Measurements from ENCODE around the gene PSMC4. TPM values are rescaled to one million over a fixed set of nuclear protein-coding genes. Genes with fewer than 3 reads are reported as not detected.

PSMC4 gene
- polyA plus RNA-seq, 1 of the 3 experiments (the other 2 are of a cell fraction) = 173 TPM

GRCh38 chr19:39941615-39942365, 29.2 kb upstream of the PSMC4 start:
- no peaks in the 10 kb centered on the region for H3K9me3 ChIP-seq
- H3K79me2 ChIP-seq (ENCODE audit: insufficient read depth) = no peaks in the 10 kb centered on the region
- ChIA-PET CTCF (no interaction called here), POLR2A (no interaction called here)
- H3K4me2 ChIP-seq = no peak overlapping the region
- TF ChIP-seq FOSL2 (IDR thresholded peaks at IDR 0.05; ENCODE audit: borderline replicate concordance, low read depth) (no peak), GATA2 (CRISPR knock-in tag; IDR thresholded peaks at IDR 0.05) (peak; percentile 33; the same call in 1 of the 2 replicates)
- no peak overlapping the region for H2AFZ ChIP-seq (ENCODE audit: low read depth)
- H3F3A ChIP-seq (replicated peaks; ENCODE audit: insufficient read depth) = no peaks in the 10 kb centered on the region
- no peak overlapping the region for H3K9ac ChIP-seq
- no peaks in the 10 kb centered on the region for H4K20me1 ChIP-seq (ENCODE audit: insufficient read depth)
- no peak overlapping the region for H3K4me3 ChIP-seq (ENCODE audit: low read depth in 2 of 2, low read length in 1 of 2)
- H3K27me3 ChIP-seq (ENCODE audit: insufficient read depth) = no peaks in the 10 kb centered on the region
- H3K27ac ChIP-seq (ENCODE audit: low read depth in 2 of 2, low read length in 1 of 2) = no peak overlapping the region
- WGBS (ENCODE audit: low lambda C conversion rate) = 29% methylated on average over 5 of the region's 5 CpGs
- no peaks in the 10 kb centered on the region for H3K36me3 ChIP-seq (replicated peaks in 1 of 2; ENCODE audit: control insufficient read depth in 1 of 2, insufficient read depth in 2 of 2, low read length in 1 of 2)
- no peak for DNase-seq
- H3K4me1 ChIP-seq (ENCODE audit: control insufficient read depth in 1 of 2, insufficient read depth in 2 of 2, low read depth in 1 of 2, low read length in 1 of 2) = no peaks in the 10 kb centered on the region; a peak in 2 of 4 replicates
- H3K9me2 ChIP-seq = no peaks in the 10 kb centered on the region

- DNase-seq = no peak
- 31% methylated on average over 4 of the region's 4 CpGs for WGBS (ENCODE audit: low lambda C conversion rate)
- H3F3A ChIP-seq (replicated peaks; ENCODE audit: insufficient read depth) = no peaks in the 10 kb centered on the region
- H3K9me3 ChIP-seq = no peaks in the 10 kb centered on the region
- H4K20me1 ChIP-seq (ENCODE audit: insufficient read depth) = no peaks in the 10 kb centered on the region
- H3K9me2 ChIP-seq = no peaks in the 10 kb centered on the region
- no peak for TF ChIP-seq RXRA (IDR thresholded peaks at IDR 0.05; ENCODE audit: borderline replicate concordance, low read depth)
- TF ChIP-seq CHD2 (IDR thresholded peaks at IDR 0.05; ENCODE audit: low read length, partially characterized antibody) = no peak
- no peak for TF ChIP-seq RAD21 (IDR thresholded peaks at IDR 0.05; ENCODE audit: low read length)
- no peak for TF ChIP-seq NRF1 (IDR thresholded peaks at IDR 0.05; ENCODE audit: low read depth, low read length)
- TF ChIP-seq GABPA (IDR thresholded peaks at IDR 0.05; ENCODE audit: low read depth) = no peak
- TF ChIP-seq FOXJ3 (CRISPR knock-in tag; IDR thresholded peaks at IDR 0.05) = no peak
- POLR2A ChIA-PET = no interaction called here
- H3K9ac ChIP-seq = no peak overlapping the region
- H3K4me1 ChIP-seq (ENCODE audit: control insufficient read depth in 1 of 2, insufficient read depth in 2 of 2, low read depth in 1 of 2, low read length in 1 of 2) = no peaks in the 10 kb centered on the region; a peak in 2 of 4 replicates
- no peaks in the 10 kb centered on the region for H3K36me3 ChIP-seq (replicated peaks in 1 of 2; ENCODE audit: control insufficient read depth in 1 of 2, insufficient read depth in 2 of 2, low read length in 1 of 2)
- no peak overlapping the region for H3K27ac ChIP-seq (ENCODE audit: low read depth in 2 of 2, low read length in 1 of 2)
- H3K4me3 ChIP-seq (ENCODE audit: low read depth in 2 of 2, low read length in 1 of 2) = no peak overlapping the region
- H3K27me3 ChIP-seq (ENCODE audit: insufficient read depth) = no peaks in the 10 kb centered on the region
- no peak overlapping the region for H2AFZ ChIP-seq (ENCODE audit: low read depth)
- no peaks in the 10 kb centered on the region for H3K79me2 ChIP-seq (ENCODE audit: insufficient read depth)
- H3K4me2 ChIP-seq = no peak overlapping the region
- CTCF ChIA-PET = no interaction called here
These were observed 28.6 kb upstream of the PSMC4 start for GRCh38 chr19:39942366-39942730.

DNA sequence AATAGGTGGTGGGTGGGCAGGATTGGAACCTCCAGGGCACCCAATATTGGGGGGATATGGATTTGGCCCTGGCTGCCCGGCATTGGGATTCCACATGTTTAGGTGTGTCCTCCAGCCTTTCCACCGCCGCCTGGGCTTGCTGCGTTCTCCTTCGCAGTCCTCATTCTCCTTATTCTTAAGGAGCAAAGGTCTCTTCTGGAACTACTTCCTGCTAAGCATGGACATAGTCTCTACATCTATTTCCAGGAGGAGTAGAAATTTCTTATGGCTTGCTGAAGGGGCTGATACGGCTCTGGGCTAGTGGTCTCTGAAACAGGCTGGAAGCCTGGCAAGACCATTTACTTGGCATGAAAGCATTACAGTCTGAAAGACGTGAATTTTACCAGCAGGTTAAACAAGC, 27.4 kb upstream of the PSMC4 start:
- no peak for DNase-seq
- Histone ChIP-seq H3K9ac (no peak overlapping the region), H3K4me1 (ENCODE audit: control insufficient read depth in 1 of 2, insufficient read depth in 2 of 2, low read depth in 1 of 2, low read length in 1 of 2) (no peaks in the 10 kb centered on the region; a peak in 2 of 4 replicates), H3K4me2 (no peak overlapping the region), H4K20me1 (ENCODE audit: insufficient read depth) (no peaks in the 10 kb centered on the region), H3K36me3 (replicated peaks in 1 of 2; ENCODE audit: control insufficient read depth in 1 of 2, insufficient read depth in 2 of 2, low read length in 1 of 2) (no peaks in the 10 kb centered on the region), H3K9me3 (no peaks in the 10 kb centered on the region), H3K27ac (ENCODE audit: low read depth in 2 of 2, low read length in 1 of 2) (no peak overlapping the region), H3K79me2 (ENCODE audit: insufficient read depth) (no peaks in the 10 kb centered on the region), H3K27me3 (ENCODE audit: insufficient read depth) (no peaks in the 10 kb centered on the region), H2AFZ (ENCODE audit: low read depth) (no peak overlapping the region), H3K9me2 (no peaks in the 10 kb centered on the region), H3F3A (replicated peaks; ENCODE audit: insufficient read depth) (no peaks in the 10 kb centered on the region), H3K4me3 (ENCODE audit: low read depth in 2 of 2, low read length in 1 of 2) (no peak overlapping the region)
- WGBS (ENCODE audit: low lambda C conversion rate) = 71% methylated on average over 7 of the region's 7 CpGs
- ChIA-PET CTCF (no interaction called here), POLR2A (no interaction called here)
- TF ChIP-seq FOXM1 (IDR thresholded peaks at IDR 0.05; ENCODE audit: low read depth) = no peak
- TF ChIP-seq MEF2A (IDR thresholded peaks at IDR 0.05; ENCODE audit: borderline replicate concordance, low read depth) = no peak
- no peak for TF ChIP-seq IRF3 (IDR thresholded peaks at IDR 0.05; ENCODE audit: low read depth, low read length)
- TF ChIP-seq, protein P1, sequence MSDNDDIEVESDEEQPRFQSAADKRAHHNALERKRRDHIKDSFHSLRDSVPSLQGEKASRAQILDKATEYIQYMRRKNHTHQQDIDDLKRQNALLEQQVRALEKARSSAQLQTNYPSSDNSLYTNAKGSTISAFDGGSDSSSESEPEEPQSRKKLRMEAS (IDR thresholded peaks at IDR 0.05; ENCODE audit: low read depth) = no peak
- TF ChIP-seq EP300 (IDR thresholded peaks at IDR 0.05; ENCODE audit: borderline replicate concordance in 1 of 2, low read depth in 1 of 2, low read length in 1 of 2) = no peak
- no peak for TF ChIP-seq RAD21 (IDR thresholded peaks at IDR 0.05; ENCODE audit: low read length)
- no peak for TF ChIP-seq TCF12 (IDR thresholded peaks at IDR 0.05)
- no peak for TF ChIP-seq USF1 (IDR thresholded peaks at IDR 0.05; ENCODE audit: borderline replicate concordance, low read depth)
- TF ChIP-seq YY1 (IDR thresholded peaks at IDR 0.05; ENCODE audit: low read depth) = no peak
- TF ChIP-seq, protein P2, sequence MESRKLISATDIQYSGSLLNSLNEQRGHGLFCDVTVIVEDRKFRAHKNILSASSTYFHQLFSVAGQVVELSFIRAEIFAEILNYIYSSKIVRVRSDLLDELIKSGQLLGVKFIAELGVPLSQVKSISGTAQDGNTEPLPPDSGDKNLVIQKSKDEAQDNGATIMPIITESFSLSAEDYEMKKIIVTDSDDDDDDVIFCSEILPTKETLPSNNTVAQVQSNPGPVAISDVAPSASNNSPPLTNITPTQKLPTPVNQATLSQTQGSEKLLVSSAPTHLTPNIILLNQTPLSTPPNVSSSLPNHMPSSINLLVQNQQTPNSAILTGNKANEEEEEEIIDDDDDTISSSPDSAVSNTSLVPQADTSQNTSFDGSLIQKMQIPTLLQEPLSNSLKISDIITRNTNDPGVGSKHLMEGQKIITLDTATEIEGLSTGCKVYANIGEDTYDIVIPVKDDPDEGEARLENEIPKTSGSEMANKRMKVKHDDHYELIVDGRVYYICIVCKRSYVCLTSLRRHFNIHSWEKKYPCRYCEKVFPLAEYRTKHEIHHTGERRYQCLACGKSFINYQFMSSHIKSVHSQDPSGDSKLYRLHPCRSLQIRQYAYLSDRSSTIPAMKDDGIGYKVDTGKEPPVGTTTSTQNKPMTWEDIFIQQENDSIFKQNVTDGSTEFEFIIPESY (IDR thresholded peaks at IDR 0.05; ENCODE audit: borderline replicate concordance, low read depth) = no peak
- TF ChIP-seq RCOR1 (IDR thresholded peaks at IDR 0.05; ENCODE audit: low read length) = no peak
- TF ChIP-seq SIN3A (IDR thresholded peaks at IDR 0.05; ENCODE audit: borderline replicate concordance, low read depth, low read length) = no peak
- TF ChIP-seq MXI1 (IDR thresholded peaks at IDR 0.05; ENCODE audit: low read depth, low read length) = no peak
